Loucy (cell line): ENCODE data around the gene SYNGR3.

Experiments used
- H2AFZ ChIP-seq: fragments of 200-600 bp; sonication (generic); 2 replicates; pipeline ENCODE4 v1.6.0; 2016; ENCODE audit warnings: antibody characterized with exemption, mild to moderate bottlenecking, low read length, moderate library complexity
- H3F3A ChIP-seq: fragments of 200-600 bp; 2 replicates; pipeline ENCODE4 v1.6.0; 2016; ENCODE audit warnings: antibody characterized with exemption, low read depth, mild to moderate bottlenecking
- H3K27me3 ChIP-seq: fragments of 200-600 bp; sonication (generic); 2 replicates; pipeline ENCODE4 v1.6.1; 2014; ENCODE audit warnings: low read length, mild to moderate bottlenecking; ENCODE audit not compliant: insufficient read depth, poor library complexity, severe bottlenecking
- H3K36me3 ChIP-seq: fragments of 200-600 bp; sonication (generic); 2 replicates; pipeline ENCODE4 v1.6.1; 2016; ENCODE audit warnings: low read length; ENCODE audit not compliant: insufficient read depth
- H3K4me1 ChIP-seq: fragments of 200-600 bp; sonication (generic); 2 replicates; pipeline ENCODE4 v1.5.1; 2014; ENCODE audit warnings: low read length, mild to moderate bottlenecking; ENCODE audit not compliant: insufficient read depth, poor library complexity, severe bottlenecking
- H3K4me2 ChIP-seq: fragments of 200-600 bp; sonication (generic); 2 replicates; pipeline ENCODE4 v1.6.0; 2014; ENCODE audit warnings: antibody characterized with exemption, low read length, low read depth, mild to moderate bottlenecking; ENCODE audit not compliant: poor library complexity, severe bottlenecking
- H3K4me3 ChIP-seq: fragments of 200-600 bp; sonication (generic); 2 replicates; pipeline ENCODE4 v1.5.1; 2014; ENCODE audit warnings: low read length, mild to moderate bottlenecking, mixed read lengths; ENCODE audit not compliant: poor library complexity, severe bottlenecking
- H3K79me2 ChIP-seq: fragments of 200-600 bp; sonication (generic); 2 replicates; pipeline ENCODE4 v1.6.1; 2014; ENCODE audit warnings: low read length; ENCODE audit not compliant: insufficient read depth
- H3K9ac ChIP-seq: fragments of 200-600 bp; sonication (generic); 2 replicates; pipeline ENCODE4 v1.6.0; 2014; ENCODE audit warnings: mild to moderate bottlenecking, low read depth, low read length, moderate library complexity; ENCODE audit not compliant: poor library complexity, severe bottlenecking
- H3K9me2 ChIP-seq: fragments of 200-600 bp; sonication (generic); replicated peaks from 2 replicates; pipeline ENCODE4 v1.6.1; 2016; ENCODE audit warnings: low read depth, low read length, mixed read lengths
- H3K9me3 ChIP-seq: fragments of 200-600 bp; sonication (generic); 2 replicates; pipeline ENCODE4 v1.6.1; 2014; ENCODE audit warnings: mild to moderate bottlenecking, antibody characterized with exemption, low read length, low read depth; ENCODE audit not compliant: insufficient read depth
- H4K20me1 ChIP-seq: fragments of 200-600 bp; sonication (generic); 2 replicates; pipeline ENCODE4 v1.6.0; 2014; ENCODE audit warnings: antibody characterized with exemption, low read length, mild to moderate bottlenecking; ENCODE audit not compliant: insufficient read depth, poor library complexity, severe bottlenecking
- CTCF ChIP-seq: fragments of 200-600 bp; sonication (generic); conservative IDR thresholded peaks from 2 replicates; pipeline ENCODE4 v1.5.1; 2014; ENCODE audit warnings: mild to moderate bottlenecking, antibody characterized with exemption, low read length
- EZH2phosphoT487 ChIP-seq: fragments of 200-600 bp; IDR thresholded peaks from 2 replicates; pipeline ENCODE4 v1.6.1; 2018; ENCODE audit warnings: antibody characterized with exemption, mild to moderate bottlenecking, moderate library complexity, borderline replicate concordance

SYNGR3 gene

GRCh38 chr16:1968146-1968953 lies 21.4 kb upstream of the SYNGR3 start:
- Histone ChIP-seq H3K79me2 (peaks cover 42% of the 10 kb centered on the region), H3K9me2 (no peaks in the 10 kb centered on the region), H3K9ac (no peak overlapping the region), H4K20me1 (peaks cover 10% of the 10 kb centered on the region), H3K4me3 (no peak overlapping the region), H3K4me1 (peaks cover 6% of the 10 kb centered on the region), H3F3A (peaks cover 2% of the 10 kb centered on the region; the same call in 1 of the 2 replicates), H3K27me3 (peaks cover 9% of the 10 kb centered on the region), H3K9me3 (no peaks in the 10 kb centered on the region), H2AFZ (no peak overlapping the region), H3K36me3 (no peaks in the 10 kb centered on the region; the same call in 1 of the 2 replicates), H3K4me2 (no peak overlapping the region)
- TF ChIP-seq CTCF (no peak), EZH2phosphoT487 (no peak)

- Histone ChIP-seq H3K79me2 (peaks cover 22% of the 10 kb centered on the region; the same call in 1 of the 2 replicates), H3K9me3 (no peaks in the 10 kb centered on the region), H3F3A (peaks cover 2% of the 10 kb centered on the region; the same call in 1 of the 2 replicates), H3K4me3 (peak within 1 kb of the TSS; percentile 91), H4K20me1 (no peaks in the 10 kb centered on the region), H2AFZ (peak within 1 kb of the TSS; percentile 77; the same call in 1 of the 2 replicates), H3K4me2 (peak within 1 kb of the TSS; percentile 85), H3K27me3 (no peaks in the 10 kb centered on the region), H3K9ac (peak within 1 kb of the TSS; percentile 94), H3K9me2 (no peaks in the 10 kb centered on the region), H3K4me1 (no peaks in the 10 kb centered on the region), H3K36me3 (no peaks in the 10 kb centered on the region)
- TF ChIP-seq CTCF (no peak), EZH2phosphoT487 (no peak)
These were observed 17.8 kb upstream of the SYNGR3 start, which contains the start of gene TBL3 for GRCh38 chr16:1971796-1972489. TSS of gene TBL3 (plus strand) at chr16:1972053. CDS start at chr16:1972165, 112 bp downstream.

- no peaks in the 10 kb centered on the region for H3K36me3 ChIP-seq
- peak overlapping the region; percentile 91 for H3K4me3 ChIP-seq
- no peak overlapping the region for H2AFZ ChIP-seq
- H3K4me1 ChIP-seq, result no peaks in the 10 kb centered on the region
- no peaks in the 10 kb centered on the region for H3K9me3 ChIP-seq
- TF ChIP-seq EZH2phosphoT487, result no peak
- no peak for TF ChIP-seq CTCF
- H3F3A ChIP-seq, result peaks cover 2% of the 10 kb centered on the region; the same call in 1 of the 2 replicates
- H3K79me2 ChIP-seq, result peaks cover 22% of the 10 kb centered on the region; the same call in 1 of the 2 replicates
- H3K9ac ChIP-seq, result peak overlapping the region; percentile 94
- H3K4me2 ChIP-seq, result peak overlapping the region; percentile 75
- no peaks in the 10 kb centered on the region for H3K9me2 ChIP-seq
- H3K27me3 ChIP-seq, result no peaks in the 10 kb centered on the region
- no peaks in the 10 kb centered on the region for H4K20me1 ChIP-seq
These were observed 17.3 kb upstream of the SYNGR3 start for GRCh38 chr16:1972490-1972877.
